ENCODE results near the gene PATZ1.
"Not testable (repeated sequence)": the region's sequence is repeated elsewhere in the genome, so short reads cannot be mapped to it uniquely, and the experiment has no call there.

PATZ1 gene

DNA sequence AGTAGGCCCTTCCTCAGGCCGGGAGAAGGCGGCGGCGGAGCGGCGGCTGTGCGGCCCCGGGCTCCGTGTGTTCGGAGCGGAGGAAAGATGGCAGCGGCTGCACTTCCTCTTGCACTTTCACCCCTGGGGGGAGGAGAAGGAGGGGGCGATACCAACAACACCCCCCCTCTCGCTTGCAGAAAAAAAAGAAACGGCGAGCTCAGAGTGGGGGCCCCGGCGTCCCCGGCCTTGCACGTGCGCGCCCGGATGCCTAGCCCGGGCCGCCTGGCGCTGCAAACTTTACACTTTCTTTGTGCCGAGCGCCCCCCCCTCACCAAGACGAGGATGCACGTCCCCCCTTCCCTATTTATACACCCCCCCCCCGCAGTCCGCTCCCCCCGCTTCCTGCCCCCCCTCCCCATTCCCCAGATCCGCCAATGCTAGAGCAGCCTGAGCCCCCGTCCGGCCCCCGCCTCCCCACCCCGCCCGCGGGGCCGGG lies at the start of gene PATZ1:
Gene PATZ1 (minus strand): TSS at position 92 of the 478 bp plus-strand sequence. CDS start 744 bp downstream, outside the sequence.
- DNase-seq, result peak; percentile 85

- peak; percentile 63 for DNase-seq
These were observed 48.2 kb upstream of the PATZ1 start for GRCh38 chr22:31394326-31394725.

- DNase-seq, result no peak
These were observed 47.7 kb upstream of the PATZ1 start for GRCh38 chr22:31393893-31394292.

DNA sequence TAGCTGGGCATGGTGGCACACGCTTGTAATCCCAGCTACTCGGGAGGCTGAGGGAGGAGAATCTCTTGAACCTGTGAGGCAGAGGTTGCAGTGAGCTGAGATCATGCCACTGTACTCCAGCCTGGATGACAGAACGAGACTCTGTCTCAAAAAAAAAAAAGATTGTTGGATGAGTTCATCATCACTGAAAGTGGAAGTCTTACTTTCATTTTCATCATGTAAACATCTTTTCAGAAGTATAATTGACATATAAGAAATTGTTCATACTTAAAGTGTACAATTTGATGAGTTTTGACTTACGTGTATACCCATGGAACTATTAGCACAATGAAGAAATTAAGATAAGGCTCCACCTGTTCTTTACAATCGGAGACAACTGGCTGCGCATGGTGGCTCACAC lies 32.5 kb upstream of the PATZ1 start:
- not testable (repeated sequence) for DNase-seq

- DNase-seq, result peak; percentile 28
These were observed 32.0 kb upstream of the PATZ1 start for GRCh38 chr22:31378123-31378522.

GRCh38 chr22:31377612-31378011 lies 31.5 kb upstream of the PATZ1 start:
- no peak for DNase-seq

- no peak for DNase-seq
These were observed 21.3 kb upstream of the PATZ1 start for GRCh38 chr22:31367426-31367825.

GRCh38 chr22:31363885-31364465 lies 17.8 kb upstream of the PATZ1 start:
- no peak for DNase-seq

- no peak for DNase-seq
These were observed 15.6 kb upstream of the PATZ1 start for GRCh38 chr22:31361743-31362142.

- no peak for DNase-seq
These were observed 13.9 kb upstream of the PATZ1 start for GRCh38 chr22:31360029-31360428.

DNA sequence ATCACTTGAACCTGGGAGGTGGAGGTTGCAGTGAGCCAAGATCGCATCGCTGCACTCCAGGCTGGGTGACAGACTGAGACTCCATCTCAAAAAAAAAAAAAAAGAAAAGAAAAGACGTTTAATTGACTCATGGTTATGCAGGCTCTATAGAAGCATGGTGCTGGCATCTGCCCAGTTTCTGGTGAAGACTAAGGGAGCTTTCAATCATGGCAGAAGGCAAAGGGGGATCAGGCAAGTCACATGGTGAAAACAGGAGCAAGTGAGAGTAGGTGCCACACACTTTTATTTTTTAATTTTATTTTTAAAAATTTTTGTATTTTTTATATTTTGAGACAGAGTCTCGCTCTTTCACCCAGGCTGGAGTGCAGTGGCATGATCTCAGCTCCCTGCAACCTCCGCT lies 8.4 kb upstream of the PATZ1 start:
- no peak for DNase-seq

GRCh38 chr22:31350410-31350863 lies 4.3 kb upstream of the PATZ1 start:
- DNase-seq, result peak; percentile 49

GRCh38 chr22:31349960-31350359 lies 3.8 kb upstream of the PATZ1 start:
- DNase-seq, result no peak

- DNase-seq, result no peak
These were observed 2.6 kb upstream of the PATZ1 start for GRCh38 chr22:31348766-31349165.

GRCh38 chr22:31348009-31348337 lies 1.8 kb upstream of the PATZ1 start:
- DNase-seq, result not testable (repeated sequence)

- peak; percentile 52 for DNase-seq
These were observed 1.3 kb upstream of the PATZ1 start for GRCh38 chr22:31347251-31348008.

DNA sequence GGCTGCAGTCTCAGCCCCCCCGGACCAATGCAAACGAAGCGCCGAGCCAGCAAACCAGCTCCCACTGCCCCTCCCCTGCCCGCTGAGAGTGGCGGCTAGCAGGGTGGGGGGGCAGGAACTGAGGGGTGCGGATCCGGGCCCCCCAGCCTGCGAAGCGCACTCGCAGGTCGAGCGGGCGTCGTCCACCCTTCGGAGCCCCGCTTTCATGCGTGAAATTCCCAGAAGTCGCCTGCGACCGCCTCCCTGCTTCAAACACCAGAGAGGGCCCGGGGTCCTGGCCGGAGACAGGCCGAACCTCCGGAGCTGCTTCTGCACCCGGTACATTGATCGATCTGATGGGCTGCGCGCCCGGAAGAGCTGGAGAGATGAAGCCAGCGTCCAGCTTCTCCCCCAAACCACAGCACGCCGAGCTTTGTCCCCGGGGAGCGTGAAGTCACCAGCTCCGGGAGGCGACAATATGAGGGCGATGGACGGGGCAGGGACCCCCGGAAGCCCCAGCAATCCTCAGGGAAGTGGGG lies 646 bp upstream of the PATZ1 start:
- peak; percentile 40 for DNase-seq

DNA sequence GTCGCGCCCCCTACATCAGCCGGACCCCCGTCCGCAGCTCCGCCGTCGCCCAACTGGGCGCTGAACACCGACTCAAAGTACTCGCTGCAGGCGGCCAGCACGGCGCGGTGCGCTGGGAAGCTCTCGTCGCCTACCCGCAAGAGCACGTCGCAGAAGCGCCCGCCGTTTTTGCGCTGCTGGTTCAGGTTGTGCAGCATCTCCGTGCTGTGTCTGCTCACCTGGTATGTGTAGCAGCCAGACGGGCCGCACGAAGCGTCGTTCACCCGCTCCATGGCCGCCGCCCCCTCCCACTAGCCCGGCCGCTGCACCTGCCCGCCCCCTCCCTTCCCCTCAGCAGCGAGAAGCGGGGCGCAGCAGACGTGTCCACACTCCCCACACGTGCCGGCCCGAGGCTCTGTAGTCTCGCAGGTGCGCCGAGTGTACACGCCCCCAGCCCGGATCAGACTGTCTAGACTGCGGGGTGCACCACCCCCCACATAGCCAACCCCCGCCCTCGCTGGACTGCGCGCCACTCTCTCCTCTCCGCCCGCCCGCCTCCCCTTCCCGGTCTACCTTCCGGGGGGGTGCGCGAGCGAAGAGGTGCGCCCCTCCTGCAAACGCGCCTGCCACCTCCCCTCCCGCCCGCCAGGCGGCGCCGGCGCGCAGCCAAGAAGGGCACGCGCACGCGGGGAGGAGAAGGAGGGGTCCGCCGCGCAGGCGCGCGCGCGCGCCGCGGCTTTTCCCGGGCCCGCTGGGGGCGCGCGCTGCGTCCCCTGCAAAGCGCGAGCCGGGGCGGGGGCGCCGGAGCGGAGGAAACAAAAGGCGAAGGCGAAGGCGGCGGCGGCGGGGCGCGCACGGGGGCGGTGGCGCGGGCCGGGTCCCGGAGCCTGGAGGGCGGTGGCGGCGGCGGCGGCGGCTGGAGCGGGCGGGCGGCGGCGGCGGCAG lies 553 bp downstream of the PATZ1 start:
- DNase-seq, result peak; percentile 84

DNA sequence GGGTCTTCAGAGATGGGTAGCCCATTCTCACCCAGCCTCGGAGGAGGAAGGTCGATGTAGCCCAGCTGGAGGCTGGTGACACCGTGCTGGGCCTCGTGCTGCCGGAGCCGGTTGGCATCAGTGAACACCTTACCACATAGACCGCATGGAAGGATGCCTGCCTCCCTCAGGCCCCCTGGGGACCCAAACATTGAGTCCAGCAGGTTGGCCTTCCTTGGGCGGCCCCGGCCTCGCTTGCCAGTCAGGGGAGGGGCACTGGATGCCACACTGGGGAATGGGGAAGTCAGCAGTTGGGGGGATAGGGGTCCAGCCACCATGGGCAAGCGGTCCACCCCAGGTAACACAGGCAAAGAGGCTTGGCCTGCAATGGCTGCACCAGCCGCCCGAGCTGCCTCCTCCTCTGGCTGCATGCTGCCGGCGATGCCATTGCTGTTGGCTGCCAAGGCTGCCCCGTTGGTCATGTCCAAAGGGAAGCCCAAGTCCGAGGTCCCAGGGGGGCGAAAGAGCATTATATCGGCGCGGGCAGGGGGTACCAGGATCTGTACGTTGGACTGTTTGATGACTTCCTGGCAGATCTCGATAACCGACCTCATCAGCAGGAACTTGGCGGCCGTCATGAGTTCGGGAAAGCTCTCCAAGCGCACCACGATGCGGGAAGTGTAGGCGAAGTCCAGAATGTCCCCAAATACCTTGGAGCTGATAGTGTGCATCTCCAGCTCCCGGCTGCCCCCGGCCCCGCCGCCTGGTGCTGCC lies 1.4 kb downstream of the PATZ1 start:
- peak; percentile 39 for DNase-seq

DNA sequence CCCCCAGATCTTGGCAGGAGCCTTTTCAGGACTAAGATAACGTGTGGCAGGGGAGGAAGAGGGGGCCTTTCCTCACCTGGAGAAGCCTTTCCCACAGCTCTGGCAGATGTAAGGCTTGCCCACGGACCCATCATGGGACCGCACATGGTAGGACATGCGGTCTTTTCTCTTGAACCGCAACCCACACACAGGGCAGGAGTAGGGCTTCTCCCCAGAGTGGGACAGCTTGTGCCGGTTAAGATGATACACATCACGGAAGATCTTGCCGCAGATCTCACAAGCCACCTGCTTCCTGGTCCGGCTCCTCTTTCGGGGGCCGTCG lies 1.9 kb downstream of the PATZ1 start:
- no peak for DNase-seq

DNA sequence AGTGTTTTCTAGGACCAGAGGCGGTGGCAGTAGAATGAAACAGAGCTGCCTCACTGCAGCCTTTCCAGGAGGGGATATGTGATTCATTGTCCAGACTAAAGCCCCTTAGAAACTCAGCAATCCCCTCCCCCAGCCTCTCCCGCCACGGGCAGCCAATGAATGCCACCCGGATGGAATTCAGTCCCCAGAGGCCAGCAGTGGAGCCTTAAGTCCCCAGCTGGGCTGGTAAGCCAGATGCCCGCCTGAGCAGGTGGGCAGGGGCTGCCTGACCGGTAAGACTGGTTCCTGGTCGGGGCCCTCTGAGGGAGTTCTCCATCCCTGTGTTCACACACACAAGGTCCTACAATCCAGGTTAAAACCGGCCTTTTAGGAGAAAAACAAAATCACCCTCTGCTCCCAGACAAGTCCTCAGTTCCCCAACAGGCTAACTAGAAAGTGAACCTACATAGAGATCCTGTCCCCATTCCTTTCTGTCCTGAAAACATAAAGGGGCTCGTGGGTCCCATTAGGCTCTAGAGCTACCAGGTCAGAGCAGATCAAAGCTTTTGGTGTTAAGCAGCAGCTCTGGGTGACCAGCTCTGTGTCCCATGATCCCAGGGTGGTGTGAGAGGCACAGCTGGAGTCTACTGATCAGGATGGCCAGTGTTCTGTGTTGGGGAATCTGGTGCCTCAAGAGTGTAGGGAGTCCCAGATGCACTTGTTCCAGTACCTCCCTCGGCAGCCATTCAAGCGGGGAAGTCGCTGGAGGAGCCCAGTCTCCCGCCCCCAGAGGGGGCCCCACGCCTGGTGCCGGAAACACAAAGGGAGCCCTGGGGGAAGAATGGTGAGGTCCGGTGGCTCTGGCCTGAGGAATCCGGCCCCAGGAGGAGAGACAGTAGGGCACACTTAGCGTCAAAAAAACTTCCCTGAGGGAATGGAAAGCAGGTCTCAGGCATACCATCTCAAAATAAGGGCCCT lies 2.6 kb downstream of the PATZ1 start:
- DNase-seq, result peak; percentile 20

Data from fibroblast of upper back skin (primary cell).